ENCODE measurements around the gene TMCO2. TPM values are rescaled to one million over a fixed set of nuclear protein-coding genes. Genes with fewer than 3 reads are reported as not detected.

The TMCO2 gene
- total and polyA plus RNA-seq, 2 experiments from 2014 or later: not detected

GRCh38 chr1:40276122-40276521 is 28.4 kb downstream of the TMCO2 start:
- Mint-ChIP-seq H3K36me3 (ENCODE audit: low read depth) (peaks cover 32% of the 10 kb centered on the region), H3K4me3 (no peak overlapping the region), H3K27me3 (ENCODE audit: insufficient read depth, low read depth, poor library complexity) (peaks cover 3% of the 10 kb centered on the region), H3K27ac (peak overlapping the region; percentile 91), H3K9me3 (no peaks in the 10 kb centered on the region), H3K4me1 (peaks cover 5% of the 10 kb centered on the region; the same call in 2 of the 3 replicates)
- no peak overlapping the region for H3K4me2 ChIP-seq
- H3K27me3 ChIP-seq (ENCODE audit: insufficient read depth): no peaks in the 10 kb centered on the region
- TF ChIP-seq ZNF114 (CRISPR knock-in tag; IDR thresholded peaks at IDR 0.05) (no peak), NANOG (IDR thresholded peaks at IDR 0.05; ENCODE audit: borderline replicate concordance) (no peak), EZH2 (IDR thresholded peaks at IDR 0.05; ENCODE audit: low read depth, unreplicated experiment) (no peak), JUNB (IDR thresholded peaks at IDR 0.05; ENCODE audit: unreplicated experiment) (no peak), STAT1 (IDR thresholded peaks at IDR 0.05; ENCODE audit: unreplicated experiment) (no peak)
- ATAC-seq: no peak
- H3K79me2 ChIP-seq (replicated peaks; ENCODE audit: insufficient read depth): 0 out of 2 replicates have a peak, but pooled peaks cover 11% of the 10 kb centered on the region
- H2AFZ ChIP-seq: no peak overlapping the region
- DNase-seq (ENCODE audit: low spot score): no peak
- H3K4me1 ChIP-seq (ENCODE audit: insufficient read depth): no peaks in the 10 kb centered on the region
- H3K9me2 ChIP-seq (ENCODE audit: insufficient read depth): no peaks in the 10 kb centered on the region
- H3F3A ChIP-seq (replicated peaks; ENCODE audit: low read depth): no peaks in the 10 kb centered on the region; the same call in 1 of the 2 replicates
- H3K4me3 ChIP-seq: no peak overlapping the region
- peaks cover 20% of the 10 kb centered on the region for H4K20me1 ChIP-seq (replicated peaks; ENCODE audit: insufficient read depth)
- peaks cover 18% of the 10 kb centered on the region; the same call in 1 of the 2 replicates for H3K36me3 ChIP-seq (ENCODE audit: insufficient read depth)
- peak overlapping the region; percentile 11; the same call in 1 of the 2 replicates for H3K27ac ChIP-seq (ENCODE audit: low read depth)

GRCh38 chr1:40281853-40282252 is 34.1 kb downstream of the TMCO2 start:
- peaks cover 25% of the 10 kb centered on the region; the same call in 2 of the 3 replicates for H3K36me3 Mint-ChIP-seq (ENCODE audit: low read depth)
- no peak for TF ChIP-seq ZNF331 (CRISPR knock-in tag; IDR thresholded peaks at IDR 0.05; ENCODE audit: low read depth)
- TF ChIP-seq REST (IDR thresholded peaks at IDR 0.05; ENCODE audit: unreplicated experiment): no peak
- no peak for TF ChIP-seq NANOG (IDR thresholded peaks at IDR 0.05; ENCODE audit: borderline replicate concordance)
- no peak for TF ChIP-seq ZNF114 (CRISPR knock-in tag; IDR thresholded peaks at IDR 0.05)
- TF ChIP-seq CREB1 (CRISPR knock-in tag; IDR thresholded peaks at IDR 0.05; ENCODE audit: low read depth): no peak
- ATAC-seq (no peak), DNase-seq (ENCODE audit: low spot score) (no peak)
- peaks cover 17% of the 10 kb centered on the region for H4K20me1 ChIP-seq (replicated peaks; ENCODE audit: insufficient read depth)
- no peak overlapping the region for H3K27ac ChIP-seq (ENCODE audit: low read depth)
- no peak overlapping the region for H3K27ac Mint-ChIP-seq
- no peaks in the 10 kb centered on the region for H3K9me3 Mint-ChIP-seq
- no peaks in the 10 kb centered on the region for H3K9me2 ChIP-seq (ENCODE audit: insufficient read depth)
- H3K36me3 ChIP-seq (ENCODE audit: insufficient read depth): peaks cover 15% of the 10 kb centered on the region; the same call in 1 of the 2 replicates
- no peaks in the 10 kb centered on the region for H3K27me3 ChIP-seq (ENCODE audit: insufficient read depth)
- H3K4me2 ChIP-seq: no peak overlapping the region
- H3K4me1 ChIP-seq (ENCODE audit: insufficient read depth): no peaks in the 10 kb centered on the region
- no peaks in the 10 kb centered on the region for H3K27me3 Mint-ChIP-seq (ENCODE audit: insufficient read depth, low read depth, poor library complexity)
- peaks cover 5% of the 10 kb centered on the region; the same call in 1 of the 2 replicates for H3K79me2 ChIP-seq (replicated peaks; ENCODE audit: insufficient read depth)
- H3K4me3 Mint-ChIP-seq: no peak overlapping the region
- no peak overlapping the region for H2AFZ ChIP-seq
- H3K4me3 ChIP-seq: no peak overlapping the region
- H3F3A ChIP-seq (replicated peaks; ENCODE audit: low read depth): no peaks in the 10 kb centered on the region
- no peaks in the 10 kb centered on the region for H3K4me1 Mint-ChIP-seq

Measured in GM23338 (cell line).